K562 (cell line): ENCODE data around the gene MYMK.

ENCODE experiments used
- CEBPZ ChIP-seq: fragments of 150-350 bp; IDR thresholded peaks from 2 replicates; pipeline ENCODE4 v1.6.1; 2014; ENCODE audit warnings: low read depth, mild to moderate bottlenecking, low read length, borderline replicate concordance
- CTCF ChIP-seq, 3 experiments: IDR thresholded peaks in 2 of 3; conservative IDR thresholded peaks in 1 of 3; 2 replicates each; pipeline ENCODE4 v1.5.1; 2011 to 2012; ENCODE audit warnings: low read length in 3 of 3, mild to moderate bottlenecking in 3 of 3, control low read depth in 2 of 3, improper control_type of control experiment in 1 of 3, inconsistent platforms in 1 of 3, low read depth in 1 of 3, mixed read lengths in 1 of 3, moderate library complexity in 1 of 3; ENCODE audit not compliant: insufficient read depth in 2 of 3
- HDAC1 ChIP-seq, 2 experiments: fragments of 450-650 bp; IDR thresholded peaks; 2 replicates each; pipeline ENCODE4 v1.6.1; 2016 to 2017; ENCODE audit warnings: inconsistent platforms in 1 of 2, mild to moderate bottlenecking in 1 of 2, moderate library complexity in 1 of 2
- KLF6 ChIP-seq: fragments of 250-450 bp; sonication (Bioruptor Pico); IDR thresholded peaks from 2 replicates; pipeline ENCODE4 v1.4.0; 2020; ENCODE audit warnings: mild to moderate bottlenecking, moderate library complexity, borderline replicate concordance
- ZBTB26 ChIP-seq: fragments of 450-650 bp; formaldehyde crosslinking; IDR thresholded peaks from 2 replicates; pipeline ENCODE4 v1.4.0; 2022; ENCODE audit warnings: missing genetic modification characterization

GRCh38 chr9:133492061-133493021, 32.4 kb downstream of the MYMK start:
- TF ChIP-seq CTCF (IDR thresholded peaks at IDR 0.05 in 2 of 3, conservative IDR thresholded peaks at IDR 0.05 in 1 of 3; ENCODE audit: insufficient read depth in 2 of 3, low read depth in 1 of 3, low read length in 3 of 3) (no peak), CEBPZ (no peak), ZBTB26 (CRISPR knock-in tag) (no peak), HDAC1 (IDR thresholded peaks at IDR 0.05) (no peak), KLF6 (CRISPR knock-in tag) (no peak)
